Subcutaneous adipose tissue (tissue), 4 donors: ENCODE measurements around the gene BAIAP3. TPM values are rescaled to one million over a fixed set of nuclear protein-coding genes. Genes with fewer than 3 reads are reported as not detected.

Experiments
- total RNA-seq, 4 donors: library from RNA; depleted of rRNA; stranded (reverse); fragments of >200 nt; gene quantifications; one replicate each; pipeline ENCODE4 v1.1.0, GENCODE V29; 2016
- TF ChIP-seq, protein P1 (sequence below): fragments of 450-650 bp; IDR thresholded peaks from one replicate; pipeline ENCODE4 v1.5.1; 2016; ENCODE audit warnings: low read depth, mild to moderate bottlenecking, control low read depth, antibody characterized with exemption, moderate library complexity

The BAIAP3 gene
- total RNA-seq, 4 donors from 2014 or later = 0.98 to 8.5 (median 2.5) TPM

DNA sequence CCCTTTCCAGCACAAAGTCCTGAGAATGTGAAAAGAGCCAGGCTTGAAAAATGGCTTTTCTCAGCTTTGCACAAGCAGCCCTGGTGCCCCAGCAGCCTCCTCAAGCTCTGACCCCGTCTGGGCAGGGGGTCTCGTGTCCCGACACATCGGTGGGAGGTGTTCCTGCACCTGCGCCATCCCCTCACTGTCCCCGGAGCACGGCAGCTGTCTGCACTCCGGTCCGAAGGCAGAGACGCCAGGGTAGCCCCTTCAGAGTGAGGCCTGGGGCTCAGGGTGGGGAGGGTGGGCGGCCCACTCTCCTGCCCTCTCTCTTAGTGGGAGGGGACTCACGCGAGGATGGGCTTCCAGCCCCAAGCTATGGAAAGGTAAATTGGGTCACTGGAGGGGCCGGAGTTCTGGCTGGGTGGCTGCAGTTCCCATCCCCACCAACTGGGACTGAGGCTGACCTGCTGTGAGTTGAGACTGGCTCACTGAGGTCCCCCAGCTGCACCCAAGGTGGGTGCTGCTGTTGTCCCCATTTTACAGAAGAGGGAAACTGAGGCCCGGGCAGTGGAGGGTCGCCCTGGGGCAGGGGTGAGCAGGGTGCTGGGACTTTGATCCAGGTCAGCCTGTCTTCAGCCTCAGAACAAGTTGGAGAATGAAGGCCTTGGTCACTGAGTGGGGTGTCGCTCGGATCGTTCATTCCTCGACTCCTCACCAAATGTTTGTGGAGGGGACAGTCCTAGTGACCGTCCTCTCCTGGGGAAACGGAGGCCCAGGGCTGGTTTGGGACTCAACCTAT is 2.3 kb upstream of the BAIAP3 start:
- TF ChIP-seq, protein P1, sequence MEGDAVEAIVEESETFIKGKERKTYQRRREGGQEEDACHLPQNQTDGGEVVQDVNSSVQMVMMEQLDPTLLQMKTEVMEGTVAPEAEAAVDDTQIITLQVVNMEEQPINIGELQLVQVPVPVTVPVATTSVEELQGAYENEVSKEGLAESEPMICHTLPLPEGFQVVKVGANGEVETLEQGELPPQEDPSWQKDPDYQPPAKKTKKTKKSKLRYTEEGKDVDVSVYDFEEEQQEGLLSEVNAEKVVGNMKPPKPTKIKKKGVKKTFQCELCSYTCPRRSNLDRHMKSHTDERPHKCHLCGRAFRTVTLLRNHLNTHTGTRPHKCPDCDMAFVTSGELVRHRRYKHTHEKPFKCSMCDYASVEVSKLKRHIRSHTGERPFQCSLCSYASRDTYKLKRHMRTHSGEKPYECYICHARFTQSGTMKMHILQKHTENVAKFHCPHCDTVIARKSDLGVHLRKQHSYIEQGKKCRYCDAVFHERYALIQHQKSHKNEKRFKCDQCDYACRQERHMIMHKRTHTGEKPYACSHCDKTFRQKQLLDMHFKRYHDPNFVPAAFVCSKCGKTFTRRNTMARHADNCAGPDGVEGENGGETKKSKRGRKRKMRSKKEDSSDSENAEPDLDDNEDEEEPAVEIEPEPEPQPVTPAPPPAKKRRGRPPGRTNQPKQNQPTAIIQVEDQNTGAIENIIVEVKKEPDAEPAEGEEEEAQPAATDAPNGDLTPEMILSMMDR = no peak

DNA sequence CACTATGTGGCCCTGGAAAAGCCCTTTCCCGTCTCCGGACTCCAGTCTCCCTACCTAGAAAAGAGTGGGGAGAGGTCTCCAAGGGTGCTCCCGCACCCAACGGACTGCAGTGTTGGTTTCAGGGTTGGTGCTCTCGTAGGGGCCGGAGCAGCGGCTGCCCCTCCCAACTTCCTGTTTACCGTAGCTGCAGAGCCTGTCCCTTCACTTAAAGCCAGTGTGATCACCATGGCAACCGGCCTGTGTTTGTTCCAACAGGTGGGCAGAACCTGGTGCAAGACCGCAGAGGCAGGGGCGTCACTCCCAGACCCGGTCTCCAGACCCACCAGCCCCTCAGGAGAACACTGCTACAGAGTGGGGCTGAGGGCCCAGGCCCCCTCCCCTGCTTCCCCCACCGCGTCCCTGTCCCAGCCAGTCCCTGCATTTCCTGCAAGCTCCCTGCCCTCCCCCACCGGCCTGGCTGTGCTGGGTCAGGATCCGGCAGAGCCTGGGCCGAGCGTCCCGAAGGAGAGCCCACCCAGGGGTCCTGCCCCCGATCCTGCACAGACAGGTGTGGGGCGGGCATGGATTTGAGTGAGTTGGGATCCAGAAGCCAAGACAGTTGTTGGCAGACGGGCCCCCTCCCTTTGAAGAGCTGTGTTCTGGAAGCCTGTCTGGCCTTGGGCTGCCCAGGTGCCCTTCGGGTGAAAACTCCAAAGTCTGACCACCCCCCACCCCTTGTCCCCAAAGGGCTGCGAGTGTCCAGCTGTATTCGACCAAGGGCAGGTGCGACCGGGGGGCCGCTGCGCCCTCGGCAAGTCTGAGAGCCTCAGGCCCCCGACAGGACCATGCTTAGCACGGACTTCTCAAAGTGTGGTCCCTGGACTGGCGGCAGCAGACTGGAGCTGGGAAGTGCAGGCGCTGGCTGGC is 1.5 kb upstream of the BAIAP3 start:
- TF ChIP-seq, protein P1 = no peak

DNA sequence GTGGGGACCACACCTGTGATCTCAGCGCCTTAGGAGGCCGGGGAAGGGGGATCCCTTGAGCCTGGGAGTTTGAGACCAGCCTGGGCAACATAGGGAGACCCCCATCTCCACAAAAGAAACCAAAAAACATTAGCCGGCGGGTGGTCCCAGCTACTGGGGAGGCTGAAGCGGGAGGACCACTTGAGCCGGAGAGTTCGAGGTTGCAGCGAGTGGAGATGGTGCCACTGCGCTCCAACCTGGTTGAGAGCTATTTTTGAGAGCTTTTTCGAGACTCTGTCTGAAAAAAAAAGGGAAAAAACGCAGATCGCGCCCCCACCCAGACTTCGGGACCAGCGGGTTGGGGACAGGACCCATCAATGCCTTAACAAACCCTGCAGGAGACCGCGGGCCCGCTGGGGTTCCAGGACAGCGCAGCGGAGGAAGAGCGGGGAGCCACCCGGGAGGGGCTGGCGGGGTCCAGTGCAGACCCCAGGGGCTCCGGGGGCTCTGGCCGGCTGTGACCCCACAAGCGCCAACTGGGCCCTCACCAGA is 762 bp upstream of the BAIAP3 start:
- TF ChIP-seq, protein P1 = no peak

DNA sequence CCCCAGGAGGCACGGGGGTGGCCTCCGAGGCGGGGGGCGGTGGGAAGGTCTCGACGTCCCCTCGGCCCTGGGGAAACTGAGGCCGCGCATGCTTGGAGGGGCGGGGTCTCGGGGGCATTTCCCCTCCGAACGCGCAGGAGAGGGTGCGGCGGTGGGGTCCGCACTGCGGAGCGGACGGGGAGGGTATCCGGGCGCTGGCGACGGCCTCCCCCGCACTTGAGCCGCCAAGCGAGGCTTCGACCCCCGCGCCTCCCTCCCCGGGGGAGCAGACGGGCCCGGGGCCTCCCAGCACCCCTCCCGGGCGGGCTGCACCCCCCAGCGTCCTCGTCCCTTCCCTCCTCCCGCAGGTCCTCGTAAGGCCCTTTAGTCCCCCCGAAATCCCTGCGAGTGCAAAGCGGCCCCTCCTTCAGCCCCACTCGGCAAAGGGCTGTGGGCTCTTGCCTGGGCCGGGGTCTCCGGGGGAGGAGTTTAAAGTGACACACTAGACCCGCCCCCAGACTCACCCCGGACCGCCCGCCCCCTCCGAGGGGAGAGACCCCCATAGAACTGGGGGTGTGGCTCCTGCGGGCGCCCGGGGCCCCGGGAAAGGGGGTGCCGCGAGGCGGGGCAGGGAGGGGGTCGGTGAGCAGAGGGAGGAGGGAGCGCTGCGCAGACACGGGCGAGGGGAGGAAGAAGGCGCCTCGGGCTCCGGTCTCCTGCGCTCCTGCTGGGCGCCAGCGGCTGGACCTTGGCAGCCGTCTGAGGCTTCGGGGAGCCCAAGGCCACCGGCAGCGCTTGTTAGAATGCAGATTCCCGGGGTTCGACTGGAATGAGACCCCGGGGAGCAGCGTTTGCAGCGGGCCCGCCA is 632 bp downstream of the BAIAP3 start:
- TF ChIP-seq, protein P1 = no peak

DNA sequence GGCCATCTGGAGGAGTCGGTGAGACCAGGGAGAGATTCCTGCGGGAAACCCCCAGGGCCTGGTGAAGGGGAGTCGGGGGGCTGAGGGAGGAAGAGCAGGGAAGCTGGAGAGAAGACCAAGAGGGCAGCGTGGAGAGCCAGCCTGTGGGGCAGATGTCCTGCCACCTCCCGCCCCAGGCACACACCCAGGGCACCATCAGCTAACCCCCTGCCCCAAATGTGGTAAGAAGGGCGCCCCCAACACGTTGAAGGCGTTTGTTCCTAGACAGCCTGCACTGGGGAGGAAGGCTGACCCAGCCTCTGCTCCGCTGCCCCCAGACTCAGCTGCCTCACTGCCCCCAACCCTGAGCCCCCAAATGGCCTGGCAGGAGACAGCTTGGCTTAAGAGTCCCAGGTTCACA is 1.3 kb downstream of the BAIAP3 start:
- TF ChIP-seq, protein P1 = no peak

DNA sequence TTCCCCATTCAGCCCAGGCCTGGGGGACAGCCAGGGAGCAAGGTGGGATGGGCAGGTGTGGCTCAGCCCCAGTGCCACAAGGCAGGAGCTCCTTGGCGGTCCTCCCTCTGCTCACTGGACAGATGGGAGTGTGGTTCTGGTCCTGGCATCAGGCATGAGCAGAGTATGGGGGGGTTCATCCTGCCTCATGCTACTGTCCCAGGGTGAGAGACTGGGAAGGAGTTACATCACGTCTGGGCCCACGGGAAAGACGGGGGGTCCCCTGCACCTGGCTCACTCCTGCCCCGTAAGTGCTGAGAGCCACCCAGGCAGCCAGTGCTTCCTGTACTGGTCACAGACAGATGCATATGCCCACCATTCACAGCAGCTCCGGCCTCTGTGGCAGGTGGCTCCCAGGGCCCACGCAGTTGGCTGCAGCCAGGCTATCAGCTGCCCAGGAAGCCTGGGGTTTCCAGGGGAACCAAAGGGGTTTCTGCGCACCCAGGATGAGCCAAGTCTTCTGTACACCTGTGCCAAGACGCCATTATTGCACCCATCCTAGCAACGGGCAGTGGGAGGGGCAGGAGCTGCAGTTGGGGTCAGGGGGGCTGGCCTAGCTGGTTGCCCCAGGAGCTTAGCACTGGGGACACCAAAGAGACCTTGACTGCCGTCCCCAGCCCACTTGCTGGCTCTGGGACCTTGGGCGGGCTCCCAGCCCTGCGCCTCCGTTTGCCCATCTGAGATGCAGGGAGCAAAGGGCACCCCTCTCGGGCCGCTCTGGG is 1.9 kb downstream of the BAIAP3 start:
- TF ChIP-seq, protein P1 = no peak
